IPS-NIHi11 (cell line): Measurements from ENCODE around the gene NACC2.

Experiments used
- DNase-seq: peaks from one replicate; pipeline ENCODE4 v3.0.0; 2012; ENCODE audit warnings: mixed read lengths, low spot score

Gene NACC2

DNA sequence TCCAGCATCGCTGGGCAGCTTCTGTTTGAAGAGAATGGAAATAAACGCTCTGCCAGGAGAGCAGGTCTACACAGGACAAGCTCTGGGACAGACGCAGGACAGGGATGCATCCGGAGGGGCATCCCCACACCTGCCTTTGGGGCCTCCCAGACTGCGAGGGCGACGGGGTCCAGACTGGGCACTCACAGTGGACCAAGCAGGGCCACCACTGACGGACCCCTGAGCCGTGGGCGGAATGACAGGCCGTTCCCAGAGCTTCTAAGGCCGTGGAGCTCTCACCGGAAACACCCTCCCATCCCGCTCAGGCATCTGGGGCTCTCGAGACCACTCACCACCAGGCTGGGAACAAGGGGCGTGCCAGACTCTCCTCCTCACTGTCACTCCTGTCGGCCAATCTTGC is 34.1 kb upstream of the NACC2 start:
- DNase-seq: no peak

DNA sequence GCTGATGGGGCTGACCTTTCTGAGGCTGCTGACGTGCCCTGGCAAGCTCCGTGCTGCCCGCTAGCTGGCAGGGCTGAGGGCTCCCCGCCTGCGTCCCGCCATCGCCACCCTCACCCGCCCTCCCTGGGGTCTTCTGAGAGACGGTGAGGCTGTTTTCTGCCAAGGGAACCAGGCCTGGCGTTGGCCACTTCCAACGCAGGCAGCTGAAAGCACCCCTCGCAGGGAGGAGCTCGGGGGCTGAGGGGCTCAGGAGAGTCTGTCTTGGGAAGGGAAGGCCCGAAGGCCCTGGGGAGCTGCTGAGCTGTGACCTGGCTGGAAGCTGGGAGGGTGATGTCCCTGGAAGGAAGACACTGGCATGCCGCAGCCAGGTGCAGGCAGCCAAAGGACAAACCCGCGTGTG is 33.3 kb upstream of the NACC2 start:
- no peak for DNase-seq

DNA sequence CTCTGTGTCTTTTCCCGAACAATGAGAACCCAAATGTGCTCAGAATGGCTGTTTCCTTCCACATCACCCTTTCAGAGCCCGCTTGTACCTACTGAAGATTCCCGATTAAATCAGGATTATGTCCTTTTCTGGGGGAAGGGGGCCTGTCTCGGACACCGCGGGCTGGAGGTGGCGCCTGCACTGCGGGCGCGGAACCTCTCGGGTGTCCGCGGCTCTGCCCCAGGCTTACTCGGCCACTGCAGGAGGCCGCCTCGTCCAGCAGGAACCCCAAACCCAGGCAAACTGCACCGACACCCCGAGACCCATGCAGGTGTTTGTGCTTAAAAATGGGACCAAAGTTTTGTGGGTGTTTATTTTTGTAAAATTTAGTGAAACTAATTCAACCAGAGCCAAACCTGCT is 32.2 kb upstream of the NACC2 start:
- DNase-seq: no peak

- DNase-seq: no peak
Measured at GRCh38 chr9:136124976-136125692, 30.0 kb upstream of the NACC2 start.

- peak; percentile 88 for DNase-seq
Measured at GRCh38 chr9:136122425-136123383, 27.6 kb upstream of the NACC2 start.

- DNase-seq: no peak
Measured at GRCh38 chr9:136121801-136122200, 26.7 kb upstream of the NACC2 start.

DNA sequence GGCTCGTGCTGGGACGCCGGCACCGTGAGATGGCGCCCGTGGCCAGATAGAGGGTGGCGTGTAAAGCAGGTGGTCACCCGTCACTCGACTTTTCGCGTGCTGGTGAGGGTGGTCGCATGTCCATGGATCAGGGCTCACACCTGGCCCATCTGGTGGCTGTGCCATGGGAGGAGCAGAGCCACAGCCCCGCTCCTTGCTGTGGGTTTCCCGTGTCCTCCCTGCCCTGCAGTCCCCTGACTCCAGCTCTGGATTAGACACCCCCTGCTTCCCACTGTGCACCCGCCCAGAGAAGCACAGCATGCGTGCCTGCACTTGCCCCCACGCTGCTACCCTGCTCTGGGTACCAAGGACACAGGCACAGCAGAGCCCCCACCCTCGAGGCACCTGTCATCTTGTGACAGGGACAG is 25.4 kb upstream of the NACC2 start:
- no peak for DNase-seq

DNA sequence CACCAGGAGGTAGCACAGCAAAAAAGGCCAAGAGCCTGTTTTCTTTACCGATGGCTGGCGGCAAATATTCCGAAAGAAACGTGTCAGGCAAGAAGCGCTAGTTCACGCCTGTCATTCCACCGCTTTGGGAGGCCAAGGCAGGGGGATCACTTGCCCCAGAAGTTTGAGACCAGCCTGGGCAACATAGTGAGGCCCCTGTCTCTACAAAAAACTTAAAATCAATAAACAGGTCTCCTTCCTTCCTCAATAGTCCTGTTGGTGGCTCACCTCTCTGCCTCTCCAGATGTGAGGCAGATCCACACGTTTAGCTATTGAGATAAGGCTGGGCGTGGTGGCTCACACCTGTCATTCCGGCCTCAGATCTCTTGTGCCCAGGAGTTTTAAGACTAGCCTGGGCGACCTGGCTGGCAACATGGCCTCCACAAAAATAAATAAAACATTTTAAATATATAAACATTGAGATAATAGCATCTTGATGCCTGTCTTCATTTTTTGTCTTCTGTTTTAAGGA is 24.8 kb upstream of the NACC2 start:
- no peak for DNase-seq

DNA sequence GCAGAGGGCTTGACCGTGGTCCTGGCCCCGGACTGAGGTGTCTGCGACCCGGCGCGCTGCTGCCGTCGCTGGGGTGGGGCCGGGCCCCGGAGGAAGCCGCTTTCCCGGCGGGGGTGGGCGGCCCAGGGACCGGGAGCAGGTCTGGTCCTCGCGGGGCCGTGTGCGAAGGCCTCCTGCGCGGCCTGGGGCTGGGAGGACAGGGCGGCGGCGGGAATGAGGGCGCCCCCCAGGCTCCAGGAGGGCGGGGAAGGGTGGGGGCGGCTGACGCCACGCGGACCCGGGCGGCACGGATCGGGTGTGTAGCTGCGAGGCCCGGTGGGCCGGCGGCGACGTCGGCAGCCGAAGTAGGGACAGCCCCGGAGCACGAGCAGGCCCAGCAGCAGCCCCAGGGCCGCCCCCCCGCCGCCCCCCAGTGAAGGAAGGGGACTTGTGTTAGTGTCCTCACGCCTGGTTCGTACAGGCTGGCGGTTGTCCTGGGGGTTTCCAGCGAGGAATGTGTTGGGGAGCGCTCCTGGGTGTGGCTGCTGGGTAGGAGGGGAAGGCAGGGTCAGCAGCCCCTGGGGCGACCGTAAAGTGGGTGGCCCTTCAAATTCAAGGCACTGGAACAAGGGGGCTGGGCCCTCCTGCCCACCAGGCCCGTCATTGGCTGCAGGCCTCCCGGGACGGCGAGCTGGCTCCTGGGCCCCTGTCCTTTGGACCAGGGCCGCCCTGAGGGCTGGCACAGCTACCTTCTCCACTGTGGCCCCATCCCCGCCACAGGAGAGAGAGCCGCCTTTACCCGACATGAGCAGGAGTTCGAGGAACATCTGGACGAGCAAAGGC is 24.2 kb upstream of the NACC2 start:
- no peak for DNase-seq

DNA sequence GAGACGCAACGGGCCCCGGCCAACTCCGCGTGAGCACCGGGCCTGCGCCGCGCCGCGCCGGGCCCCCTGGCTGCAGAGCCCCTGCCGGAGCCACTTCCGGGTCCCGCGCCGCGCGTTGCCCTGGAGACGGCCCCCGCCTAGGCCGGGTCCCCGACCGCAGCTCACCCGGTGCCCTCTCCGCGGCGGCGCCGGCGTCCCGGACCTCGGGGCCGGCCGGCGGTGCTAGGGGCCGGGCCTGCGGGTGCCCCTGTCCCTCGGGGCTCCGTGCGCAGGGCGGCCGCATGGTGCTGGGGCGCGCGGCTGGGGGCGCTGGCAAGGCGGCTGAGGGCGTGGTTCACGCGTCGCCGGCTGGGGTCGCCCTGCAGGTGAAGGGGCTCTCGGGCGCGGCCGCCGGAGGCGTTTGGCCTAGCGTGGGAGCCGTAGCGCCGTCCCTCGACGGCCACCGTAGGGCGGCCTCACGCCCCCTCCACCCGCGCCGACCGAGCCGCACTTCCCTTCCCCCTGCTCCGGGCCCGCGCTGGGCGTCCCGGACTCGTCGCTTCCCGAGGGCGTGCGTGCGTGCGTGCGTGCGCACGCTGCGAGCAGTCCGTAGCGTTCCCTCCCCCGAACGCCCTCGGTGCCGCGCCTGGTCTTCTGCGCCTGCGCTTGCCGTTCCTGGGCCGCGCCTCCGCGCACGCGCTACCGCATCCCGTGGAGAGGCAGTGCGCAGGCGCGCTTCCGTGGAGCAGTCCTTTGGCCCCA is 23.4 kb upstream of the NACC2 start, which contains the start of gene TMEM250:
Gene TMEM250, minus strand, starts transcription at position 556 of the 741 bp plus-strand sequence. CDS start 1,975 bp downstream, outside the sequence.
- DNase-seq: peak; percentile 92

DNA sequence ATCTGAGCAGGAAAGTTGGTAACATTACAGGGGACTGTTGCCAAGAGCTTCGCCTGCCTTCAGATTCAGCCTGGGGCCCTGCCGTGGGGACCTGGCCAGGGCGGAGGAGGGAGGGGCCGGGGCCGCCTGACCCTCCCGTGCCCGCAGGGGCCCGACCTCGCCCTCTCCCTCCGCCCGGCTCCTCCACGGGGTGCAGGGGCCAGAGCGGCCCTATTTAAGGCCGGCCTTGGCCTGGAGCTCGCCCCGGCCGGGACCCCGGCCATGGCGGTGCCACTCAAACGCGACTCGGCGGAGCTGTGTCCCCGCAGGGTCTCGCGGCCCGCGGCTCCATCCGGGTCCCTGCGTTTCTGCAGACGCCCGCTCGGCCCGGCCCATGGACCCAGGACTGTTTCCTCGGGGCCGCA is 22.8 kb upstream of the NACC2 start:
- no peak for DNase-seq

- DNase-seq: no peak
Measured at GRCh38 chr9:136117291-136117915, 22.3 kb upstream of the NACC2 start.

DNA sequence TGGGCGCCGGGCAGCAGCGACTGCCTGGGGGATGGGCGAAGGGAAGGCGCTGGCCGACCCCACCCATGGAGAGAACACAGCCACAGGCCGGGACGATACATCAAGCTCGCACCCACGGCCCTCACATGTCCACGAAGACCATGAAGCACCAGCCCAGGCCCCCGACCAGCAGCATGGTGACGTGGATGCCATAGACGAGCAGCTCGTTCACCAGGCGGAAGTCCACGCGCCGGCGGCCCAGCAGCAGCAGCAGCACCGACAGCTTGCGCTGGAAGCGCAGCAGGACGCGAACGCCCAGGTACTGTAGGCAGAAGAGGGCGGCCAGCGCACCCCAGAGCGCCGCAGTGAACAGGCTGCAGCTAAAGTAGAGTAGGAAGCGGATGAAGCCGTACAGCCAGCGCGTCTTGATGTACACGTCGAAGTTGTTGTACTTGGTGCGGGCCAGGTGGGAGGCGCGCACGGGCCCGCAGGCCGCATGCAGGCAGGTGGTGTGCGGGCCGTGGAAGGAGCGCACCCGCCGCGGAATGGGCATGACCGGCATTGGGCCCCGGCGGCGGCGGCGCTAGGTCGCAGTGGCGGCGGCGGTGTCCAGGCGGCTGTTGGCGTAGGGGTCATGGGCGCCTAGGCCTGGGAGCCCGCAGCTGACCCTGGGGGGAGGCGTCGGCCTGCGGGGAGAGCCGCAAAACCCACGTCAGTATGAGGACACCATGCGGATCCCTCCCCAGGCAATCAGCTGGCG is 21.4 kb upstream of the NACC2 start:
- no peak for DNase-seq

DNA sequence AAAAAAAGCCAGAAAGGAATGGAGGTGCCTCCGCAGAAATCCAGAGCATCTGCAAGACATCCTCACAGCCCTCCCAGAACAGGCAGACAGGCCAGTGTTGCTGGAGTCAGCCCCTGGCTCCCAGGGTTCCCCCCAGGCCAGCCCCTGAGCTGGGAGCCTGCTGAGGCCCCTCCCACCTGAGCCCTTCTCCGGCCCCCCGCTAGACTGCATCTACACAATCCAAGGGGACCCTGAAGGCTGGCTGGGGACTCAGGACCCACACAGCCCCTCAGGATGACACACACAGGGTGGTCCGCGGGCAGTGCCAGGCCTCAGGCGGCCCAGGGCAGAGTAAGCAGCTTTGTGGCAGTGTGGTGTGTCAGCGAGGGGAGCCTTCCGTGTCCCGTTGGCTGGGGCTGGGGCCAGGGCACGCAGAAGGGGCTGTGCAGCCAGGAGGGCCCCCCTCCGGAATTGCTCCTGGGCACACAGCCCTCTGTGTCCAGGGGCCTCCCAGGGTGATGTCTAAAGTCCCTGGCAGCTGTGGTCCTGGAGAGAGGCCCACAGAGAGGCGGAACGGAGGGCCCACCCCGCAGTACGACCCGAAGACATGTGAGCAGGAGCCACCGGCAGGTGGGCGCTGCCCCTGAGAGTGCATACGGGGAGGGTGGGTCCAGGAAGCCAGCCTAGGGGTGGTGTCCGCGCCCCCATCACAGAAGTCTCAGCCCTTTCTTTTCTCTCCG is 20.7 kb upstream of the NACC2 start:
- no peak for DNase-seq

- no peak for DNase-seq
Measured at GRCh38 chr9:136115206-136115605, 20.1 kb upstream of the NACC2 start.

GRCh38 chr9:136114610-136115009 is 19.5 kb upstream of the NACC2 start:
- no peak for DNase-seq

DNA sequence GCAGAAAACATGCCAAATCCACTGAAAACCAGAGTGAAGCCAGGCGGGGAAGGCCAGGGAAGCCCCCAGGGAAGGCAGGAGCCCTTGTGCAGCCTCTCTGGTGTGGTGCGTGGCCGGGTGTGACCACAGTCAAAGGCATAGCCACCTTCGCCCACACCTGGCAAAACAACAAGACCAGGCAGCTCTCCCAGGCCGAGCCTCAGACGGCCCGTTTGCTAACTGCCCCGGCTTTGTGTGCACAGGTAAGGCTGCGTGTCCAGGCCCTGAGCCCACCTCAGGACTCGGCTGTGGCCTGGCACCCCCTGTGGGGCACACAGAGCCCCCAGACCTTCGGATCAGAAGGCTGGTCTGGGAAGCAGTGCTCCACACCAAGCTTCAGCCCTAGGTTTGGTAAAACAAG is 17.5 kb upstream of the NACC2 start:
- no peak for DNase-seq

- DNase-seq: no peak
Measured at GRCh38 chr9:136111910-136112309, 16.8 kb upstream of the NACC2 start.

DNA sequence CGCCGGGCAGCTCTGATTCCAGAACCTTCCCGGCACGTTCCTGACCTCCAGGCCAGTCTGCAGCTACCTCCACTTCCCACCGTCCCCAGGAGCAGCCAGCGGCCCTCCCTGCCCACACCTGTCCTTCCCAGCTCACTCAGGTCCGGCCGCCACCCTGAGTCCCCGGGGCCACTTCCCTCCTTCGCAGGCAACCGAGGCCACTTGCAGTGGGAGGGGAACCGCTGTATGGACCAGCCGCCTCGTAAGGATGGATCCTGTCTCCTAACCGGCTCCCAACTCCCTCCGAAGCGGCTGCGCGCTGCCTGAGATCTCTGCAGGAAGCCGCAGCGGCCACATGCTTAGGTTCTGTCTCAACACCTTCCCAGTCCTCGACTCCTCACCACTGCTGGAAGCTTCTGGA is 16.1 kb upstream of the NACC2 start:
- DNase-seq: no peak
